ENCODE results near the gene MED23. TPM values are rescaled to one million over a fixed set of nuclear protein-coding genes. Genes with fewer than 3 reads are reported as not detected.

MED23 gene
- total RNA-seq, 4 donors from 2014 or later = 20.1 to 29.0 (median 25.2) TPM

- no peak for DNase-seq (ENCODE audit: low spot score in 2 of 2)
- intact Hi-C loops (cut with DNase I; ENCODE audit: low total_unique reads) = no loop called here
Observed at GRCh38 chr6:131524695-131525336, 103.2 kb downstream of the MED23 start.

GRCh38 chr6:131523988-131524673, 103.9 kb downstream of the MED23 start:
- WGBS, 2 donors = 96 to 100% methylated on average over 1 of the region's 1 CpG
- no peak overlapping the region for H3K4me3 ChIP-seq (ENCODE audit: low read depth, poor library complexity, severe bottlenecking)
- TF ChIP-seq, protein P1, sequence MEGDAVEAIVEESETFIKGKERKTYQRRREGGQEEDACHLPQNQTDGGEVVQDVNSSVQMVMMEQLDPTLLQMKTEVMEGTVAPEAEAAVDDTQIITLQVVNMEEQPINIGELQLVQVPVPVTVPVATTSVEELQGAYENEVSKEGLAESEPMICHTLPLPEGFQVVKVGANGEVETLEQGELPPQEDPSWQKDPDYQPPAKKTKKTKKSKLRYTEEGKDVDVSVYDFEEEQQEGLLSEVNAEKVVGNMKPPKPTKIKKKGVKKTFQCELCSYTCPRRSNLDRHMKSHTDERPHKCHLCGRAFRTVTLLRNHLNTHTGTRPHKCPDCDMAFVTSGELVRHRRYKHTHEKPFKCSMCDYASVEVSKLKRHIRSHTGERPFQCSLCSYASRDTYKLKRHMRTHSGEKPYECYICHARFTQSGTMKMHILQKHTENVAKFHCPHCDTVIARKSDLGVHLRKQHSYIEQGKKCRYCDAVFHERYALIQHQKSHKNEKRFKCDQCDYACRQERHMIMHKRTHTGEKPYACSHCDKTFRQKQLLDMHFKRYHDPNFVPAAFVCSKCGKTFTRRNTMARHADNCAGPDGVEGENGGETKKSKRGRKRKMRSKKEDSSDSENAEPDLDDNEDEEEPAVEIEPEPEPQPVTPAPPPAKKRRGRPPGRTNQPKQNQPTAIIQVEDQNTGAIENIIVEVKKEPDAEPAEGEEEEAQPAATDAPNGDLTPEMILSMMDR (IDR thresholded peaks at IDR 0.05) = no peak
- DNase-seq (ENCODE audit: low spot score in 2 of 2) = no peak
- intact Hi-C loops (cut with DNase I; ENCODE audit: low total_unique reads) = no loop called here

More at GRCh38 chr6:131524695-131525336, 103.2 kb downstream of the MED23 start:
- no peak overlapping the region for H3K4me3 ChIP-seq (ENCODE audit: low read depth, poor library complexity, severe bottlenecking)
- WGBS, 2 donors = 93 to 95% methylated on average over 25 of the region's 25 CpGs
- TF ChIP-seq POLR2A (IDR thresholded peaks at IDR 0.05) = no peak
- TF ChIP-seq, protein P1 (IDR thresholded peaks at IDR 0.05) = no peak

Other genes starting within 250 kb of the MED23 start
- 100 to 1,000 TPM; 104 to 248 (median 220) TPM for gene ARG1, start 55.0 kb downstream of the MED23 start, total RNA-seq
- gene ENPP3, start 9.1 kb upstream of the MED23 start, total RNA-seq = 1 to 10 TPM in 1 of 4 donors, under 1 TPM in 2, not detected in 1; 0.11 to 1.2 (median 0.76) TPM
- 1 to 10 TPM in 1 of 4 donors, not detected in 3; 2.6 TPM for gene OR2A4, start 73.2 kb upstream of the MED23 start, total RNA-seq
- not detected for gene CTAGE9, start 82.8 kb upstream of the MED23 start, total RNA-seq
- gene ENPP1, start 179.8 kb upstream of the MED23 start, total RNA-seq = 1 to 10 TPM; 4.1 to 7.6 (median 5.3) TPM

All from lower leg skin (tissue), 4 donors.